Measurements from ENCODE around the gene MGST2. TPM values are rescaled to one million over a fixed set of nuclear protein-coding genes. Genes with fewer than 3 reads are reported as not detected.

MGST2 gene
- total RNA-seq, 2 experiments from 2014 or later, result 0.70 to 3.0 TPM

GRCh38 chr4:139715746-139716391 lies 50.2 kb downstream of the MGST2 start:
- no peaks in the 10 kb centered on the region for H3K4me1 ChIP-seq (ENCODE audit: insufficient read depth, low read length)
- no peaks in the 10 kb centered on the region for H3K9me3 ChIP-seq (ENCODE audit: control insufficient read depth in 1 of 2, insufficient read depth in 1 of 2, low read length in 2 of 2)

GRCh38 chr4:139718358-139718757 lies 52.7 kb downstream of the MGST2 start:
- CTCF ChIA-PET, result no interaction called here
- H3K27me3 ChIP-seq (ENCODE audit: control insufficient read depth in 1 of 2, insufficient read depth in 2 of 2, low read length in 2 of 2), result no peaks in the 10 kb centered on the region
- Mint-ChIP-seq H3K9me3 (no peaks in the 10 kb centered on the region), H3K36me3 (ENCODE audit: low read depth) (peaks cover 8% of the 10 kb centered on the region), H3K27me3 (no peaks in the 10 kb centered on the region), H3K4me3 (no peak overlapping the region), H3K4me1 (ENCODE audit: low read depth) (no peaks in the 10 kb centered on the region), H3K27ac (no peak overlapping the region)
- no peaks in the 10 kb centered on the region for H3K4me1 ChIP-seq (ENCODE audit: insufficient read depth, low read length)
- TF ChIP-seq CTCF (IDR thresholded peaks at IDR 0.05), result no peak
- no peaks in the 10 kb centered on the region for H3K36me3 ChIP-seq (ENCODE audit: insufficient read depth, low read length)
- no peak overlapping the region for H3K27ac ChIP-seq (ENCODE audit: low read depth in 1 of 2, low read length in 2 of 2)
- POLR2A ChIA-PET, result no interaction called here
- H3K9me3 ChIP-seq (ENCODE audit: control insufficient read depth in 1 of 2, insufficient read depth in 1 of 2, low read length in 2 of 2), result no peaks in the 10 kb centered on the region
- H3K4me3 ChIP-seq (ENCODE audit: low read length), result no peak overlapping the region
- intact Hi-C loops (cut with DNase I, micrococcal nuclease), result no loop called here
- ATAC-seq (ENCODE audit: poor library complexity) (no peak), DNase-seq (no peak)

More at GRCh38 chr4:139715746-139716391, 50.2 kb downstream of the MGST2 start:
- Mint-ChIP-seq H3K4me3 (no peak overlapping the region), H3K27me3 (no peaks in the 10 kb centered on the region), H3K4me1 (ENCODE audit: low read depth) (no peaks in the 10 kb centered on the region), H3K9me3 (no peaks in the 10 kb centered on the region), H3K36me3 (ENCODE audit: low read depth) (peaks cover 8% of the 10 kb centered on the region), H3K27ac (no peak overlapping the region)
- CTCF ChIA-PET, result no interaction called here
- no peak for TF ChIP-seq CTCF (IDR thresholded peaks at IDR 0.05)
- Histone ChIP-seq H3K27ac (ENCODE audit: low read depth in 1 of 2, low read length in 2 of 2) (no peak overlapping the region), H3K27me3 (ENCODE audit: control insufficient read depth in 1 of 2, insufficient read depth in 2 of 2, low read length in 2 of 2) (no peaks in the 10 kb centered on the region), H3K36me3 (ENCODE audit: insufficient read depth, low read length) (no peaks in the 10 kb centered on the region), H3K4me3 (ENCODE audit: low read length) (no peak overlapping the region)
- no peak for DNase-seq
- intact Hi-C loops (cut with DNase I, micrococcal nuclease), result no loop called here
- ATAC-seq (ENCODE audit: poor library complexity), result no peak
- POLR2A ChIA-PET, result no interaction called here

GRCh38 chr4:139718833-139719232 lies 53.2 kb downstream of the MGST2 start:
- POLR2A ChIA-PET, result no interaction called here

More at GRCh38 chr4:139718833-139719232, 53.2 kb downstream of the MGST2 start:
- peaks cover 8% of the 10 kb centered on the region for H3K36me3 Mint-ChIP-seq (ENCODE audit: low read depth)
- intact Hi-C loops (cut with DNase I, micrococcal nuclease), result no loop called here
- H3K4me3 Mint-ChIP-seq, result no peak overlapping the region
- Histone ChIP-seq H3K9me3 (ENCODE audit: control insufficient read depth in 1 of 2, insufficient read depth in 1 of 2, low read length in 2 of 2) (no peaks in the 10 kb centered on the region), H3K4me1 (ENCODE audit: insufficient read depth, low read length) (no peaks in the 10 kb centered on the region), H3K4me3 (ENCODE audit: low read length) (no peak overlapping the region), H3K27ac (ENCODE audit: low read depth in 1 of 2, low read length in 2 of 2) (no peak overlapping the region), H3K36me3 (ENCODE audit: insufficient read depth, low read length) (no peaks in the 10 kb centered on the region), H3K27me3 (ENCODE audit: control insufficient read depth in 1 of 2, insufficient read depth in 2 of 2, low read length in 2 of 2) (no peaks in the 10 kb centered on the region)
- CTCF ChIA-PET, result no interaction called here
- no peak overlapping the region for H3K27ac Mint-ChIP-seq
- H3K4me1 Mint-ChIP-seq (ENCODE audit: low read depth), result no peaks in the 10 kb centered on the region
- no peaks in the 10 kb centered on the region for H3K27me3 Mint-ChIP-seq
- H3K9me3 Mint-ChIP-seq, result no peaks in the 10 kb centered on the region
- no peak for DNase-seq
- TF ChIP-seq CTCF (IDR thresholded peaks at IDR 0.05), result no peak
- ATAC-seq (ENCODE audit: poor library complexity), result no peak

Data from CD4-positive, alpha-beta T cell (primary cell).